ENCODE results near the gene ITGA6.

- TF ChIP-seq CTCF (IDR thresholded peaks at IDR 0.05; ENCODE audit: poor library complexity) (no peak), EZH2phosphoT487 (IDR thresholded peaks at IDR 0.05; ENCODE audit: low read depth, severe bottlenecking, unreplicated experiment) (no peak), EZH2 (IDR thresholded peaks at IDR 0.05; ENCODE audit: borderline replicate concordance) (no peak)
These were observed 30.1 kb upstream of the ITGA6 start for GRCh38 chr2:172397148-172397834.
